Tongue (tissue), 2 donors: Measurements from ENCODE around the gene YPEL5. TPM values are rescaled to one million over a fixed set of nuclear protein-coding genes. Genes with fewer than 3 reads are reported as not detected.
"Not testable (repeated sequence)": the region's sequence is repeated elsewhere in the genome, so short reads cannot be mapped to it uniquely, and the experiment has no call there.

Source experiments
- DNase-seq: peaks from one replicate; pipeline ENCODE4 v3.0.0-alpha.2; 2015
- total RNA-seq: library from RNA; depleted of rRNA; stranded (reverse); fragments of >200 nt; gene quantifications from one replicate; pipeline ENCODE4 v1.2.3, GENCODE V29; 2014

YPEL5 gene
- total RNA-seq: 52.4 TPM

DNA sequence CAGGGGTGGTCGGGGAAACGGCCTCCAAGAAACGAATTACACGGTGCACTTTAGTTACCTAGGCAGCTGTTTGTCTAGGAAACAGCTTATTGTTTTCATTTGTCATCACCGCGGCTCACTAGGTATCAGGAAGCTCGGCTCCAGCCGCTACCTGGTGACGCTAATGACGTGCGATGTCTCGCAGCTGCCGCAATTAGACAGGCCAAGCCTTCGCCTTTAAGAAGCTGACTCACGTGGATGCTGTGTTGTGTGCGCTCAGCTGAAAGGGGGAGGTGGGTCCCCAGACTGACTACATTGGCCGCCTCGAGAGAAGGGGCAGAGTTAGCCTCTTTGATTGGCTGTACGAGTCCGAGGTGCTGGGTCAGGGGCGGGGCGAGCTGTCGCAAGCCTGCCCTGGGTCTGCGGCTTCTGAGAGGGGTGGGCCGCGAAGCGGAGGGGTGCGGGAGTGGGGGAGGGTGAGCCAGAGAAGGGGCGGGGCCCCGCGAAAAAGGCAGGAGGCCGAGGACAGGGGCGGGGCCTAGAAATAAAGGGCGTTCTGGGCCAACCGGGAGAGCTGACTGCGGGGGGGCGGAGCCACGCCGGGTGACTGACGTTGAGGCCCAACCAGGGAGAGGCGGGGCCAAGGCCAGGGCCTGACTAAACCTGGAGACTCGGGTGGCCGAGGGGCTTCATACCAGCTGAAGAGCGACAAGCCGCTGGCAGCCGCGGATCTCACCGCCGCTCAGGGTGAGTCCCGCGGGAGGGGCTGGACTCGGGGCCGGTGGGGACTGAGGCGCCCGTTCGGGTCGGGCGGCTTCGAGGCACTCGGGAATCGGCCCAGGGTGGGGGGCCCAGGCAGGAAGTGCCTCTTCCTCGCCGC, at the start of gene YPEL5:
Gene YPEL5 (plus strand): TSS at position 671 of the 859 bp plus-strand sequence. CDS start 9,645 bp downstream, outside the sequence.
- DNase-seq: peak; percentile 99

DNA sequence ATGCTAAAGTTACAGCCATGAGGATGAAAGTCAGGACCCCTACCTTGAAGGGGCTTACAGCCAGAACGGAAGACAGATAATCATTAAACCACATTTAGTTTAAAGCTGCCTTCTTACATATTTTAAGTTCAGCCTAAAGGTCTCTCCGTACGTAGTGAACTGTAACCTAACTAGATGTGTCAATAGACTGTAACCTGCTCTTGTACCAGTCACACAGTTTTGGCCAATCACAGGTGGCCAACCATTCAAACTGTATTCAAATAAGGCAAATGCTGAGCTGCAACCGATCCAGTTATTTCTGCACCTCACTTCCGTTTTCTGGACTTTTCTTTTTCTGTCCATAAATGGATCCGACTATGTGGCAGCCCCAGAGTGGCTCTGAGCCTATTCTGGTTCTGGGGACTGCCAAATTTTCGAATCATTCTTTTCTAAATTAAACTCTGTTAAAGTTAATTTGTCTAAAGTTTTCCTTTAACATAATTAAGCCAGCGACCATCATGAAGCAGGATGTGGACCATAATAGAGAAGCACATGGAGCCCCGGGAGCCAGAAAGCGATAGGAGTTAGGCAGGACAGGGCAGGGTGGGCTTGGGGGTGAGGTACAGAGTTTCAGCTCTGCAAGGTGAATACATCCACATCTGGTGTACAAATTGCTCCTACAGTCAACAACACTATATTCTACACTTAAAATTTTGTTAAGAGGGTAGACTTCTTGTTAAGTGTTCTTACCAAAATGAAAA, 48.4 kb upstream of the YPEL5 start:
- DNase-seq: no peak

DNA sequence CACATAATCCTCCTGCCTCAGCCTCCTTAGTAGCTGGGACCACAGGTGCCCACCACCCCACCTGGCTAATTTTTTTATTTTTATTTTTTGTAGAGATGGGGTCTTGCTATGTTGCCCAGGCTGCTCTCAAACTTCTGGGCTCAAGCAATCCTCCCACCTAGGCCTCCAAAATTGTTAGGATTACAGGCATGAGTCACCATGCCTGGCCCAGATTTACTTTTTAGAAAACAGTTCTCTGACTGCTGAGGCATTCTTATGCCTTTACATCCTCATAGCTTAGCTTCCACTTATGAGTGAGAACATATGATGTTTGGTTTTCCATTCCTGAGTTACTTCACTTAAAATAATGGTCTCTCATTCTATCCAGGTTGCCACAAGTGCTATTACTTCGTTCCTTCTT, 47.4 kb upstream of the YPEL5 start:
- DNase-seq: not testable (repeated sequence)

DNA sequence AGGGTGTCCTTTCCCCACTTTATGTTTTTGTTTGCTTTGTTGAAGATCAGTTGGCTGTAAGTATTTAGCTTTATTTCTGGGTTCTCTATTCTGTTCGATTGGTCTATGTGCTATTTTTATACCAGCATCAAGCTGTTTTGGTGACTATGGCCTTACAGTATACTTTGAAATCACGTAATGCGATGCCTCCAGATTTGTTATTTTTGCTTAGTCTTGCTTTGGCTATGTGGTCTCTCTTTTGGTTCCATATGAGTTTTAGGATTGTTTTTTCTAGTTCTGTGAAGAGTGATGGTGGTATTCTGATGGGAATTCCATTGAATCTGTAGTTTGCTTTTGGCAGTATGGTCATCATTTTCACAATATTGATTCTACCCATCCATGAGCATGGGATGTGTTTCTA, 46.1 kb upstream of the YPEL5 start:
- not testable (repeated sequence) for DNase-seq

DNA sequence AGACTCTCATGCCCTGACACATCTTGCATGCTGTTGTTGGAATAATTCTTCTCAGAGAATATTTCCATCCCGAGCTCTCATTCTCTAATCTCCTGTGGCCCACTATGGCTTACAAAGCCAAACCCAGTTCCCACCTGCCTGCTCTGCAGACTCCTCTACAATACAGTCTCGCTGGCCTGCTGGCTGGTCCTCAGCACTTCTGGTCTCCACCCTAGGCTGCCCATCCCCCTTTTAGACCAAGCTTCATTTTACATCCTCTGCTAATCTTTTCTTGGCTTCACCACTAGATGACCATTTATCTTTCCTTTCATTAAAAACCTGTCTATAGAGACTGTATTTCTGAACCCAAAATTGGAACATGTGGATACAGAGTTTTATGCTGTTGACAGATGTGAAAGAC, 42.5 kb upstream of the YPEL5 start:
- DNase-seq: no peak

DNA sequence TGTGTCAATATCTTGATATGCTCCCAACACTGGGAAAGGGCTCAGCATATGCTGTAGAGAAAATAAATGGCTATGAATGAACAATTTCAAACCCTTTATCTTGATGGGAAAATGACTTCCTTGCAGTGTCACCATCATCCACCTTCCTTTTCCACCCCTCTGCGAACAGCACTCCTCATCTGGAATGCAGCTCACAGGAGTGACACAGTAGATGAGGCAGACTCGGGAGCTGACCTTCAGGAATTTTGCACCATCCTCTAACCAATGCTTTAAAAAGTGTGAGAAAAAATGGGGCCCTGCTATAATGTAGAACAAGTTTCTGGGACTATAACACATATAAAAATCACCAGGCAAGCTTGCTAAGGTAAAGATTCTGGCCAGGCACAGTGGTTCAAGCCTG, 41.3 kb upstream of the YPEL5 start:
- no peak for DNase-seq

DNA sequence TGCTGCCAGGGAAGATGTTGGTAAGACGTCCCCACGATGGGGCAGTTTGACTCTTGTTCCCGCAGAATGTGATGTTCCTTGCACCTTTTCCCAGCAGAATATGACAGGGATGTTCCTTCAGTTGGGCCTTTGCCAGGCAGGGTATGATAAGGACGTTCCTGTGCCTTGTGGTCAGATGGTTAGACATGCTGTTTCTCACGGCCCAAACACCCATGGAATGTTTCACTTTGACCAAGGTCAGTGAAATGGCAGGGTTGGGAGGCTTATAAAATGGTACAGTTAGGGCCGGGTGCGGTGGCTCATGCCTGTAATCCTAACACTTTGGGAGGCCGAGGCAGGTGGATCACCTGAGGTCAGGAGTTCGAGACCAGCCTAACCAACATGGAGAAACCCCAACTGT, 40.3 kb upstream of the YPEL5 start:
- no peak for DNase-seq

DNA sequence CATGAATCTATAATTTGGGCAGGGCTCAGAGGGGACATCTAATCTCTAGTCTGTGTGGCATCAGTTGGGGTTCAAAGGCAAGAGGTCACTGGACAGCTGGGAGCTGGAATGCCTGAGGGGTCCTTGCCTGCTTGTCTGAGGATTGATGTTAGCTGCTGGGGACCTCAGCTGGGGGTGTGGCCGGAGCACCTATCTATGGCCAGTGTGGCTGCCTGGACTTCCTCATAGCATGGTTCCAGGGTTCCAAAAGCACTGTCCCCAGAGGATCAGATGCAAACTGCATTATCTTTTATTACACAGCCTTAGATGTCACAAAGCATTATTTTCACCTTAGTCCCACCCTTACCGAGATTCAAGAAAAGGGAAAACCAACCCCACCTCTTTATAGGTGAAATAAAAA, 38.6 kb upstream of the YPEL5 start:
- no peak for DNase-seq

DNA sequence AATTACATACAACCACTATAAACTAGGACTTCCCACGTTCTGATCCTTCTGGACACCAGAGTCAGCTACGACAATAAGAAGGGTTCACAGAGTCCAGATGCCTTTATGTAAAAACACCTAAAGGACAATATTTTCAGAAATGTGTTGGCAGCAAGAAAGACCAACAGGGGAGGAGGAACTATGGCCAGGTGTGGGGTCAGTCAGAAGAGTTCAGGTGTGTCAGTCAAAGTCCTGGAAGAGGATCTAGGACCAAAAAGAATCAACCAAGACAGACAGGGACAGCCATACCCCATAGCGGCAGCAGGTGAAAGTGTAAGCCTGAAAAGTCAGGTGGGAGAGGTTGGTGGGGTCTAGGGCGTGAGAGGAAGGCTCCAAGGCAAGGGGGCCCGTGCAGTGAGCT, 38.0 kb upstream of the YPEL5 start:
- DNase-seq: no peak

DNA sequence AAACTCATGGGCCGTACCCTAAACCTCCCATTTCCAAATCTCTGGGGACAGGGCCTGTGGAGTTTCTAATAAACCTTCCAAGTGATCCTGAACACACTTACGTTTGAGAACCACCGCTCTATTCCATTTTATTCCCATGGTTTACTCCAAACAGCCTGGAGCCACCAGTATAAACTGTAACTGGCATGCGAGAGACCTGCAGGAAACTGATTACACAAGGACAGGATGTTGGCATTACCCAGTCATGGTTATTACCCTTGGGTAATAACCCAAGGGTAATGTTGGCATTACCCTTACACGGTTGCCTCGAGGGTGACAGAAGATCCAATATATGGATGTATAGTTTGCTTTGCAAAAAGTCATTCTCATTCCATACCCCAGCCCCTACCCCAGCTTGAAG, 37.0 kb upstream of the YPEL5 start:
- DNase-seq: no peak

DNA sequence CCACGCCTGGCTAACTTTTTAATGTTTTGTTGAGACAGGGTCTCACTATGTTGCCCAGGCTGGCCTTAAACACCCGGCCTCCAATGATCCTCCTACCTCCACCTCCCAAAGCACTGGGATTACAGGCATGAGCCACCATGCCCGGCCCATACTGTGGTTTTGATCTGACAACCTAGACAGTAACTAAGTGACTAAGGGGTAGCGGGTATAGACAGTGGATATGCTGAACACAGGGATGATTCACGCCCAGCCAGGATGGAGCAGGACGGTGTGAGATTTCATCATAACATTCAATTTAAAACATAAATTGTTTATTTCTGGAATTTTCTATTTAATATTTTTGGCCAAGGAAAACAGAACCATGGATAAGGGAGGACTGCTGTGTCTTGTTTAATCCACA, 36.0 kb upstream of the YPEL5 start:
- DNase-seq: no peak

DNA sequence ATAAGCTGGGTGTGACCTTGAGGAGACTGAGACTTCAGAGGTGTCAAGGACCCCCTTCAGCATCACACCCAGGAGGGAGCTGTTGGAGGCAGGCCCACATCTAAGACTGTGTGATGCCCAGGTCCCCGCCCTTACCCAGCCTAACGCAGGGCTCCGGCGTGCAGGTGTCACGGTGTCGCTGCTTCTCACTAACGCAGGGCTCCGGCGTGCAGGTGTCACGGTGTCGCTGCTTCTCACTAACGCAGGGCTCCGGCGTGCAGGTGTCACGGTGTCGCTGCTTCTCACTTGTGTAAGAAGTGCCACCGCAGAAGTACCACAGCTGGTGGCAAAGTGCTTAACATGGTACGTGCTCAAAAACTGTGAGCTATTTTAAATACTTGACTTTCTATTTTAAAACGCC, 35.6 kb upstream of the YPEL5 start:
- not testable (repeated sequence) for DNase-seq

DNA sequence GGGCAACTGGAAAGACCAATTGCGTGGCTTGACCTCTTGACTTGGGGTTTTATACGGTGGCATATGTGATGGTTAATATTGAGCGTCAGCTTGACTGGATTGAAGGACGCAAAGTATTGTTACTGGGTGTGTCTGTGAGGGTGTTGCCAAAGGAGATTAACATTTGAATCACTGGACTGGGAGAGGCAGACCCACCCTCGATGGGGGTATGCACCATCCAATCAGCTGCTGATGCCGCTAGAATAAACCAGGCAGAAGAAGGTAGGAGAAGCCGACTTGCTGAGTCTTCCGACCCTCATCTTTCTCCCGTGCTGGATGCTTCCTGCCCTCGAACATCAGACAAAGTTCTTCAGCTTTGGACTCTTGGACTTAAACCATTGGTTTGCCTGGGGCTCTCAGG, 34.2 kb upstream of the YPEL5 start:
- DNase-seq: no peak

DNA sequence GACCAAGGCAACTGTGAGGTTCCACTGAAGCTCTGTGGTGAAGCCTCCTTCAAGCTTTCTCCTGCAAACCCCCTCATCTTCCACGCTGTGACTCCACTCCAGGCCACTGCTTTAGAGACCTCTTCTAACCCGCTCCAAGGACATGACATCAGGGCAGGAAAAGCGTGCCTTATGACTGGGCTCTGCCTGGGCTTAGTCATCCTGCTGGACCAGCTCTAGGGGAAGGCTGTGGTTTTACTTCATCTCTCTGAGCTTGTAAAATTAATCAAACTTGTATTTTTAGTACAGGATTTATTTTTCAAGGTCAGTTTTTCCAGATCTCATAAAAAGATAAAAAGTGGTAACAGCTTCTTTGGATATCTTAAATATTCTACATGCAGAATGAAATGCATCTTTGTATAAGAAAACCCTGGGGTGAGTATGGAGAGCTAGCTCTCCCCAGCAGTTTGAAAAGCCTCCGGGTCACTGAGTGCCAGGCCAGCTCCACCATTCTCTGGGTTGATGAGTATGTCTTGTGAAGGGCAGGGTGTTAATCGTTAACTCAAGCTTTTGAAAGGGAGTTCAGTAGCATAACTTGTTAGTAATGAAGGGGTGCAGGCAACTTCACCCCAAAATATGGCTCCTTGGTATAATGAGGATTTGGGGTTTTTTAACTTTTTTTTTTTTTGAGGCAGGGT, 33.1 kb upstream of the YPEL5 start:
- DNase-seq: no peak

DNA sequence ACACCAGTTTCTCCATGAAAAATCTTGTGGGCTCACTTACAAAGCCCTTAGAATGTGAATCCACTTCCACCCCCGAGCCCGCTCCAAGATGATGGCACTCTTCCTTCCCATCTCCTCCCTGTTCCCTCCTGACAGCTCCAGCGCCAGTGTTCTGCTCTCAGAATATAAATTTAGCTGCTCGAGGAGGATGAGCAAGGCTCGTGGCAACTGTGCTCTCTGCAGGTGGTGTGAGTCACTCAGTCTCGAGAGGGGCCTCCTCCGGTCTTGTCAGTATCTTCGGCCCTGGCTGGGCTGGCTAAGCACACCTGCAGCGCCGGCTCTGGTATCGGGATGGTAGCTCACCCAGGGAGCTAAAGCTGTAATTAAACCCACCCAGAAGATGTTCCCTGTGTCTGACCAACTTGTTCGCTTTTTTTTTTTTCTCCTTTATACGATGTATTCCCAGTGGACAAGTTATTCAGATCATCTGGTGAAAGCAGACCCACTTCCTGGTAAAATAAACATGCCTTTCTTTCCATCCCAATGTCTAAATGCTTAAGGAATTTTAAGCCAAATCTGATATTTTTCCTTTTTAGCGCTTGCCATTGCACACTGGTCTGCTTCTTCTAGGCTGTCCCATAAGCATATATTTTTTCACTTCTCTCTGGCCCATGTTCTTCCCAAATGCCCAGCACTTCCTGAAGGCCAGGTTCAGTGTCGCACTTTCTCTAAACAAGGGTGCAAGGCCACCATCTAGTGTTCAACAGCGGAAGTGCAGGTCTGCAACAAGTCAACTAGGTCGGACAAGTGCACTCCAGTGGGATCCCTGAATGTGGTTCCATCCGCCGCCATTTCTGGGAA, 31.4 kb upstream of the YPEL5 start:
- DNase-seq: peak; percentile 84

DNA sequence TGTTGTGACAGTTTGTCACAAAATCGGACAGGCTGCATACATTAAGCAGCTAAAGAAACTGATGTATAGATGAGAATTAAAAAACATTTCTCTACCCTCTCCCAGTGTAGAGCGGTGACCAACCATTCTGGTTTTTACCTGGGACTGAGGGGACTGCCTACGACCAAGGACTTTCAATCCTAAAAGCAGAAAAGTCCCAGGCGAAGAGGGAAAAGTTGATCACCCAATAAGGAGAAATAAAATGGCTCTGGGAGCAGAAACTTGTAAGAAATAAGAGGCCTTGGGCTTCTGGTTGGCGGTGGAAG, 30.9 kb upstream of the YPEL5 start:
- DNase-seq: no peak

DNA sequence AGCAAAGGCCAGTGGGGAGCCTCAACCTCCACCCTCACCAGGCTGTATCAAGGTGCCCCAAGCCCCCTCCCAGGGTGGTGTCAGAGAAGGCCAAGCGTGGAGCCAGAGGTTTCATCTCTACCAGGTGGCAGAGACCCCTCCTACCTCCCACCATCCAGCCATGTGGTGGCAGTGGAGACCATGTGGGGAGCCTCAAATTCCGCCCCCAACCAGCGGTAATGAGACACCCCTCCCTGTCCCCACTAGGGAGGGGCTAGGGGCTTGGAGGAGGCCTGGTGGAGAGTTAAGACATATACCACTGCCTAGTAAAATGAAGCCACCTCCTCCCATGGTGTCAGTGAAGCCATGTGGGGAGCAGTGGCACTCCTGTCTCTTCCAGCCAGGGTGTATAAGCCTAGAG, 24.4 kb upstream of the YPEL5 start:
- DNase-seq: no peak

DNA sequence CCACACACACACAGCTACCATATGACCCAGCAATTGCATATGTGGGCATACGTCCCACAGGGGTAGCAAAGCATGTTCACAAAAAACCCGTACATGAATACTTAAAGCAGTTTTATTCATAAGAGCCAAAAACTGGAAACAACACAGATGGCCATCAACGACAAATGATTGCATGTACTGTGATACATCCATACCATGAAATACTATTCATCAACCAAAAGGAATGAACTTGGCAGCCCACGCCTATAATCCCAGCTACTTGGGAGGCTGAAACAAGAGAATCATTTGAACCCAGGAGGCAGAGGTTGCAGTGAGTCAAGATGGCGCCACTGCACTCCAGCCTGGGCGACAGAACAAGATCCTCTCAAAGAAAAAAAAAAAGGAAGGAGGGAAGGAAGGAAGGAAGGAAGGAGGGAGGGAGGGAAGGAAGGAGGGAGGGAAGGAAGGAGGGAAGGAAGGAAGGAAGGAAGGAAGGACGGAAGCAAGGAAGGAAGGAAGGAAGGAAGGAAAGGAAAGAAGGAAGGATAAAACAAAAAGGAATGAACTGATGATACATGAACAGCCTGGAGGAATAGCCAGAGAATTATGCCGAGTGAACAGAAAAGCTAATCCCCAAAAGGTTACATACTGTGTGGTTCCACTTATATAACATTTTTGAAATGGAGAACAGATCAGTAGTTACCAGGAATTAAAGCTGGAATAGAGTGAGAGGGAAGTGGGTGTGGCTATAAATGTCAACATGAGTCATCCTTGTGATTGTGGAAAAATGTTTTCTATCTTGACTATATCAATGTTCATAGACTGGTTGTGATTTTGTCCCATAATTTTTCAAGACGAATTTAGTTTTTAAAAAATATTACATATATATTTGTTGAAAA, 19.6 kb upstream of the YPEL5 start:
- no peak for DNase-seq

DNA sequence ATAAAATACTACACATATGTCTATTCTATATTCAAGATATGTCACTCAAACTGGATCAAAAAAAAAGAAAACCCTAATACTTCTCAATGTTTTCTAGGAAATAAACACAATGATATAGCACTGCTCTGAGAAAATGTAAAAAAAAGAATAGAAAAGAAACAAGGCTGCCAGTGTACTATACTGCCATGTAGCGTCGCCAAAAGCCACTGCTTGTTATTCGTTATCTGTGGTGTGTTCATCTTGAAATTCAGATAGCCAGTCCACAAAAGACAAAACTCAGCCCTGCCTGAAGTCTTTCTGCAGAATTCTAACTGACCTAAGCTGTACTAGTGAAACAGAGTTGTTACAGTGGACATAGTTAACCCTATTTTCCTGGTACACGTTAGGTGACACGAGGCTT, 12.2 kb upstream of the YPEL5 start:
- no peak for DNase-seq

DNA sequence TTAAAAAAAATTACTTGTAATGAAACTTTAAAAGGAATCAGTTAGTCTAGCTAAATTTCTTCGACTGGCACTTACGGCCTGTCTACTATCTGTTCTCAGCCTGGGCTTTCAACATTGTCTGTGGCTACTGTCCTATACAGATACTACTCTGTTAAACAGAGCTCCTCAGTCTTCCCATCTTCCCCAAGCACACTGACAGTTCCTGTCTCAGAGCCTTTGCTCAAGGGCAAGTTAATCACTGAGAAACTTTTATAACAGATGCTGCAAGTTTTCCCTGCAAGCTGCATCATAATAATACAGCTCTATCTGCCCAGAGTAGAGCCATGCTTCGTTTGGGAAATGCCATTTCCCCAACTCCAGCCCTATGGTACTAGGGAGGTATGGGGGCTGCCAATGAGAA, 11.3 kb upstream of the YPEL5 start:
- DNase-seq: no peak

DNA sequence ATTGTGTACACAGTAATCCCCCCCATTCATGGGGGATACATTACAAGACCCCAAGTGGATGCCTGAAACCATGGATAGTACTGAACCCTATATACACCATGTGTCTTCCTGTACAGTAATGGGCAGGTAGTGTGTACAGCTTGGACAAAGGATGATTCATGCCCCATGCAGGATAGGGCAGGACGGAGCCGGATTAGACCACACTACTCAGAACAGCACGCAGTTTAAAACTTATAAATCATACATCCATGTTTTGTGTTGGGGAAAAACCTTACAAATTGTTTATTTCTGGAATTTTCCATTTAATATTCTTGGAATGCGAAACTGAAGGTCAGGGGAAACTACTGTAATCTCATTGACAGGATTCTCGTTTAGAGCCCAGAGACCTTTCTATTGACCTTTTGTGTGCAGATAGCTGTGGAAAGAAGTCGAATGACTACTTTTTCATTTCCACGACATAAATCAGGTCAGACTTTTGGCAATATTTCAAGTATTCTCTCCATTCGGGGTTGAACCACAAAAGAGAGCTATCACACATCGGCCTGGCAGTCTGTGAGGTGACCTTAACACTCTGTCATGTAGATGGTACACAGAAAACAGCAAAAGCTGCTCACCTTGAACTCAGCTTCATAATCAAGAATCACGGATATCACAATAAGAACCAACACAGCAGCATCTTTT, 9.9 kb upstream of the YPEL5 start:
- no peak for DNase-seq
